Cardiac septum (tissue), 1 donor: ENCODE results near the gene HARBI1. TPM values are rescaled to one million over a fixed set of nuclear protein-coding genes. Genes with fewer than 3 reads are reported as not detected.

ENCODE experiments used
- DNase-seq: peaks from one replicate; pipeline ENCODE4 v3.0.0-alpha.2; 2020; ENCODE audit warnings: low spot score
- intact Hi-C: fragments of 100-400 bp; cut with DNase I; formaldehyde crosslinking; loops from one replicate; pipeline ENCODE4 v1.14.0; 2022
- total RNA-seq: library from RNA; stranded (reverse); fragmentation: NEBNext Ultra II Directional; extraction: Animal tissue kit (Norgen Biotek cat#: 25700); gene quantifications from one replicate; pipeline ENCODE4 v1.2.1, GENCODE V29; 2021
- donor health status: DM: no; HTN: no; CAD: no.

HARBI1 gene
- total RNA-seq, 1 donor from 2014 or later, result 2.9 TPM

GRCh38 chr11:46560300-46560991 is 56.6 kb downstream of the HARBI1 start:
- intact Hi-C loops, result no loop called here
- no peak for DNase-seq

GRCh38 chr11:46559815-46560214 is 57.2 kb downstream of the HARBI1 start:
- DNase-seq, result no peak
- intact Hi-C loops, result no loop called here

GRCh38 chr11:46557684-46558151 is 59.3 kb downstream of the HARBI1 start:
- intact Hi-C loops, result no loop called here
- no peak for DNase-seq

- intact Hi-C loops, result no loop called here
- DNase-seq, result no peak
These were observed 61.6 kb downstream of the HARBI1 start for GRCh38 chr11:46555267-46556054.

- no peak for DNase-seq
- intact Hi-C loops, result no loop called here
These were observed 62.5 kb downstream of the HARBI1 start for GRCh38 chr11:46554213-46555147.

- no peak for DNase-seq
- intact Hi-C loops, result no loop called here
These were observed 63.2 kb downstream of the HARBI1 start for GRCh38 chr11:46553814-46554212.

Other genes with a start within 250 kb of the HARBI1 start
- gene MDK, start 235.6 kb downstream of the HARBI1 start, total RNA-seq, result 6.2 TPM
- gene CHRM4, start 225.5 kb downstream of the HARBI1 start, total RNA-seq, result 0.27 TPM
- 18.0 TPM for gene AMBRA1, start 23.2 kb downstream of the HARBI1 start, total RNA-seq
- gene ATG13, start 326 bp upstream of the HARBI1 start, total RNA-seq, result 43.4 TPM
- 152 TPM for gene ARHGAP1, start 83.4 kb upstream of the HARBI1 start, total RNA-seq
- gene ZNF408, start 83.8 kb upstream of the HARBI1 start, total RNA-seq, result 6.7 TPM
- gene F2, start 102.0 kb upstream of the HARBI1 start, total RNA-seq, result not detected
- gene CKAP5, start 229.1 kb upstream of the HARBI1 start, total RNA-seq, result 84.2 TPM